ENCODE measurements around the gene CHD5.
"Not testable (repeated sequence)": the region's sequence is repeated elsewhere in the genome, so short reads cannot be mapped to it uniquely, and the experiment has no call there.

CHD5 gene

DNA sequence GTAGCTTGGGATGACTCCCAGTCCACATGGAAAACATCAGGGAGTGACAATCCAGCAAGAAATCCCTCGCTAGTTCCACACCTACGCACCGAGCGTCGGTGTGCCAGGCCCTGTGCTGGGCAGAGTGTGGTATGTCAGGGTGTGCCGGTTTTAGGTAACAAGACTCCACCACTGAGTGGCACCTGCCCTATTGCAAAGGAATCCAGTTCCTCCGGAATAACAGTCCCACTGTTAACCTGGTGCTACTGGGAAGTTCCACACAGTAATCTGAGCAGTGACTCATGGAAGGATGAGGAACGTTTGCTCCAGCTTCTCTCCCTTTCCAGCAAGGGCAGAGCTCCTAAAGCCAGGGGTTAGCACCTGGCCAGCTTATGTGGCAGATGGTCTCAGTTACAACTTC, 40.1 kb upstream of the CHD5 start:
- Histone ChIP-seq H4K20me1 (ENCODE audit: insufficient read depth, low read length) (no peaks in the 10 kb centered on the region), H3K27me3 (replicated peaks; ENCODE audit: insufficient read depth, low read length) (peaks cover 4% of the 10 kb centered on the region; the same call in 1 of the 2 replicates), H3K9ac (ENCODE audit: low read length) (no peak overlapping the region), H2AFZ (ENCODE audit: low read length) (no peak overlapping the region), H3K4me1 (ENCODE audit: low read length) (no peaks in the 10 kb centered on the region), H3K9me3 (replicated peaks; ENCODE audit: insufficient read depth, low read length) (no peaks in the 10 kb centered on the region), H3F3A (ENCODE audit: insufficient read depth, low read length) (no peaks in the 10 kb centered on the region), H3K4me3 (ENCODE audit: low read length) (no peak overlapping the region), H3K36me3 (replicated peaks; ENCODE audit: insufficient read depth, low read length) (peaks cover 15% of the 10 kb centered on the region), H3K27ac (ENCODE audit: low read length) (no peak overlapping the region), H3K9me2 (replicated peaks; ENCODE audit: insufficient read depth, low read length) (no peaks in the 10 kb centered on the region), H3K4me2 (ENCODE audit: low read depth, low read length) (no peak overlapping the region), H3K79me2 (ENCODE audit: low read length) (no peaks in the 10 kb centered on the region)
- TF ChIP-seq EZH2 (optimal IDR thresholded peaks at IDR 0.05; ENCODE audit: low read depth, low read length) (no peak), EZH2phosphoT487 (IDR thresholded peaks at IDR 0.05; ENCODE audit: low read length) (no peak)
- TF ChIP-seq, protein P1, sequence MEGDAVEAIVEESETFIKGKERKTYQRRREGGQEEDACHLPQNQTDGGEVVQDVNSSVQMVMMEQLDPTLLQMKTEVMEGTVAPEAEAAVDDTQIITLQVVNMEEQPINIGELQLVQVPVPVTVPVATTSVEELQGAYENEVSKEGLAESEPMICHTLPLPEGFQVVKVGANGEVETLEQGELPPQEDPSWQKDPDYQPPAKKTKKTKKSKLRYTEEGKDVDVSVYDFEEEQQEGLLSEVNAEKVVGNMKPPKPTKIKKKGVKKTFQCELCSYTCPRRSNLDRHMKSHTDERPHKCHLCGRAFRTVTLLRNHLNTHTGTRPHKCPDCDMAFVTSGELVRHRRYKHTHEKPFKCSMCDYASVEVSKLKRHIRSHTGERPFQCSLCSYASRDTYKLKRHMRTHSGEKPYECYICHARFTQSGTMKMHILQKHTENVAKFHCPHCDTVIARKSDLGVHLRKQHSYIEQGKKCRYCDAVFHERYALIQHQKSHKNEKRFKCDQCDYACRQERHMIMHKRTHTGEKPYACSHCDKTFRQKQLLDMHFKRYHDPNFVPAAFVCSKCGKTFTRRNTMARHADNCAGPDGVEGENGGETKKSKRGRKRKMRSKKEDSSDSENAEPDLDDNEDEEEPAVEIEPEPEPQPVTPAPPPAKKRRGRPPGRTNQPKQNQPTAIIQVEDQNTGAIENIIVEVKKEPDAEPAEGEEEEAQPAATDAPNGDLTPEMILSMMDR (IDR thresholded peaks at IDR 0.05; ENCODE audit: low read length) = no peak
- no peak for DNase-seq

DNA sequence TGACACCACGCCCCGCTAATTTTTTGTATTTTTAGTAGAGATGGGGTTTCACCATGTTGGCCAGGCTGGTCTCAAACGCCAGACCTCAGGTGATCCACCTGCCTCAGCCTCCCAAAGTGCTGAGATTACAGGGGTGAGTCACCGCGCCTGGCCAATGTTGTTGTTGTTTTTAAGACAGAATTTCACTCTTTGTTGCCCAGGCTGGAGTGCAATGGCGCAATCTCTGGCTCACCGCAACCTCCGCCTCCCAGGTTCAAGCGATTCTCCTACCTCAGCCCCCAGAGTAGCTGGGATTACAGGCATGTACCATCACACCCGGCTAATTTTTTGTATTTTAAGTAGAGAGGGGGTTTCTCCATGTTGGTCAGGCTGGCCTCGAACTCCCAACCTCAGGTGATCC, 39.5 kb upstream of the CHD5 start:
- H3K9me3 ChIP-seq (replicated peaks; ENCODE audit: insufficient read depth, low read length); H3K79me2 ChIP-seq (ENCODE audit: low read length); H3K9ac ChIP-seq (ENCODE audit: low read length); DNase-seq; H3K27me3 ChIP-seq (replicated peaks; ENCODE audit: insufficient read depth, low read length); H3F3A ChIP-seq (ENCODE audit: insufficient read depth, low read length); H3K4me2 ChIP-seq (ENCODE audit: low read depth, low read length); H3K27ac ChIP-seq (ENCODE audit: low read length); H2AFZ ChIP-seq (ENCODE audit: low read length); H3K4me3 ChIP-seq (ENCODE audit: low read length); H3K9me2 ChIP-seq (replicated peaks; ENCODE audit: insufficient read depth, low read length); H3K4me1 ChIP-seq (ENCODE audit: low read length); H4K20me1 ChIP-seq (ENCODE audit: insufficient read depth, low read length): not testable (repeated sequence)
- peaks cover 12% of the 10 kb centered on the region for H3K36me3 ChIP-seq (replicated peaks; ENCODE audit: insufficient read depth, low read length)

DNA sequence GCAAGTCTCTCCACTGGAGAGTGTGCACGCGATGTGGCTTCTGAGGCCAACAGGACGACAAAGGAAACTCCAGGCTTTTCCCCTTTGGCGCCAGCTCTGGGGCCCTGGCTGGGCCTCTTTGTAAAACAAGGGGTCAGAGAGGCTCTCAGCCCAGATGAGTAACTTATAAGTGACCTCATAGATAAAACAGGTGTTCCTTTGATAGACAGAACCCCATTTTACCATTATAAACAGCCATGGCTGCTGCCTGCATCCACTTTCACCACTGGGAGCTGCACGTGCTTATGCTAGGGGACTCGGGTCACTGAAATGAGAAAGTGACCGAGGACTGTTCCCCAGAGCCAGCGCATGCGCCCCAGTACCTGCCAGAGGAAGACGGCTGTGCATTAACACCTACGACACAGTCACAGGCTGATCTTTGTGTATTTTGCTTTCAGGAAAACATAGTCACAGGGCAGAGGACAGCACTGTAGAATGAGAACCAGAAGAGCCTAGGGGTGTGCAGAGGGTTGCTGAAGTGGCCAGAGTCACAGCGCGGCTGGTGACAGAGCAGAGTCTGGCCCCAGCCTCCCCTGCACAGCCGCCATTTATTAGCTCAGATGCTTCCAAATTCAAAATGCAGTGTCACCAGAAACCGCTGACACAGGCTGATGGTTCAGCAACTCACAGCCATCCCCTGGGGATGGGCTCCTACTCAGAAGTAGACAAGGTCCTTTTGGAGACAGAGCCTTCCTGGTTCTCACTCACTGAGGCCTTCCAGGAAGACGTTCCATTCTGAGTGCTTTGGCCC, 38.4 kb upstream of the CHD5 start:
- Histone ChIP-seq H2AFZ (ENCODE audit: low read length) (no peak overlapping the region), H3K79me2 (ENCODE audit: low read length) (no peaks in the 10 kb centered on the region), H3K4me2 (ENCODE audit: low read depth, low read length) (no peak overlapping the region), H3K9ac (ENCODE audit: low read length) (no peak overlapping the region), H3K4me1 (ENCODE audit: low read length) (no peaks in the 10 kb centered on the region), H4K20me1 (ENCODE audit: insufficient read depth, low read length) (no peaks in the 10 kb centered on the region), H3K9me2 (replicated peaks; ENCODE audit: insufficient read depth, low read length) (no peaks in the 10 kb centered on the region), H3K27ac (ENCODE audit: low read length) (no peak overlapping the region), H3K27me3 (replicated peaks; ENCODE audit: insufficient read depth, low read length) (peaks cover 11% of the 10 kb centered on the region), H3K4me3 (ENCODE audit: low read length) (no peak overlapping the region), H3F3A (ENCODE audit: insufficient read depth, low read length) (no peaks in the 10 kb centered on the region), H3K9me3 (replicated peaks; ENCODE audit: insufficient read depth, low read length) (no peaks in the 10 kb centered on the region), H3K36me3 (replicated peaks; ENCODE audit: insufficient read depth, low read length) (peaks cover under 1% of the 10 kb centered on the region; the same call in 1 of the 2 replicates)
- TF ChIP-seq EZH2phosphoT487 (IDR thresholded peaks at IDR 0.05; ENCODE audit: low read length) (no peak), EZH2 (optimal IDR thresholded peaks at IDR 0.05; ENCODE audit: low read depth, low read length) (no peak)
- TF ChIP-seq, protein P1 (IDR thresholded peaks at IDR 0.05; ENCODE audit: low read length) = no peak
- no peak for DNase-seq

Measured in MM.1S (cell line).